Measurements from ENCODE around the gene TAOK3.

Gene TAOK3

GRCh38 chr12:118404876-118405521 is 32.3 kb upstream of the TAOK3 start:
- TF ChIP-seq CTCF (IDR thresholded peaks at IDR 0.05): peak; percentile 81
- H3K4me3 Mint-ChIP-seq: no peak overlapping the region
- H3K36me3 Mint-ChIP-seq (ENCODE audit: low read depth): peaks cover 71% of the 10 kb centered on the region
- H3K9me3 Mint-ChIP-seq: no peaks in the 10 kb centered on the region
- no peaks in the 10 kb centered on the region for H3K27me3 Mint-ChIP-seq (ENCODE audit: low read depth, poor library complexity)
- peaks cover 8% of the 10 kb centered on the region for H3K4me1 Mint-ChIP-seq
- peak; percentile 69 for DNase-seq
- H3K27ac Mint-ChIP-seq: no peak overlapping the region

GRCh38 chr12:118402251-118402650 is 29.5 kb upstream of the TAOK3 start:
- no peak for DNase-seq
- peaks cover 74% of the 10 kb centered on the region for H3K36me3 Mint-ChIP-seq (ENCODE audit: low read depth)
- no peak overlapping the region for H3K4me3 Mint-ChIP-seq
- no peaks in the 10 kb centered on the region for H3K9me3 Mint-ChIP-seq
- H3K27ac Mint-ChIP-seq: no peak overlapping the region
- peaks cover 8% of the 10 kb centered on the region for H3K4me1 Mint-ChIP-seq
- TF ChIP-seq CTCF (IDR thresholded peaks at IDR 0.05): no peak
- no peaks in the 10 kb centered on the region for H3K27me3 Mint-ChIP-seq (ENCODE audit: low read depth, poor library complexity)

GRCh38 chr12:118398940-118399339 is 26.2 kb upstream of the TAOK3 start:
- H3K9me3 Mint-ChIP-seq: no peaks in the 10 kb centered on the region
- no peaks in the 10 kb centered on the region for H3K27me3 Mint-ChIP-seq (ENCODE audit: low read depth, poor library complexity)
- H3K4me1 Mint-ChIP-seq: no peaks in the 10 kb centered on the region
- TF ChIP-seq CTCF (IDR thresholded peaks at IDR 0.05): no peak
- DNase-seq: no peak
- H3K36me3 Mint-ChIP-seq (ENCODE audit: low read depth): peaks cover 77% of the 10 kb centered on the region
- H3K4me3 Mint-ChIP-seq: no peak overlapping the region
- no peak overlapping the region for H3K27ac Mint-ChIP-seq

GRCh38 chr12:118398524-118398923 is 25.8 kb upstream of the TAOK3 start:
- H3K4me1 Mint-ChIP-seq: no peaks in the 10 kb centered on the region
- no peak for DNase-seq
- H3K9me3 Mint-ChIP-seq: no peaks in the 10 kb centered on the region
- no peak overlapping the region for H3K27ac Mint-ChIP-seq
- no peaks in the 10 kb centered on the region for H3K27me3 Mint-ChIP-seq (ENCODE audit: low read depth, poor library complexity)
- no peak for TF ChIP-seq CTCF (IDR thresholded peaks at IDR 0.05)
- no peak overlapping the region for H3K4me3 Mint-ChIP-seq
- H3K36me3 Mint-ChIP-seq (ENCODE audit: low read depth): peaks cover 77% of the 10 kb centered on the region

GRCh38 chr12:118397708-118398440 is 25.2 kb upstream of the TAOK3 start:
- no peak for TF ChIP-seq CTCF (IDR thresholded peaks at IDR 0.05)
- no peak overlapping the region for H3K4me3 Mint-ChIP-seq
- no peak overlapping the region for H3K27ac Mint-ChIP-seq
- no peak for DNase-seq
- no peaks in the 10 kb centered on the region for H3K9me3 Mint-ChIP-seq
- no peaks in the 10 kb centered on the region for H3K27me3 Mint-ChIP-seq (ENCODE audit: low read depth, poor library complexity)
- H3K4me1 Mint-ChIP-seq: no peaks in the 10 kb centered on the region
- peaks cover 77% of the 10 kb centered on the region for H3K36me3 Mint-ChIP-seq (ENCODE audit: low read depth)

DNA sequence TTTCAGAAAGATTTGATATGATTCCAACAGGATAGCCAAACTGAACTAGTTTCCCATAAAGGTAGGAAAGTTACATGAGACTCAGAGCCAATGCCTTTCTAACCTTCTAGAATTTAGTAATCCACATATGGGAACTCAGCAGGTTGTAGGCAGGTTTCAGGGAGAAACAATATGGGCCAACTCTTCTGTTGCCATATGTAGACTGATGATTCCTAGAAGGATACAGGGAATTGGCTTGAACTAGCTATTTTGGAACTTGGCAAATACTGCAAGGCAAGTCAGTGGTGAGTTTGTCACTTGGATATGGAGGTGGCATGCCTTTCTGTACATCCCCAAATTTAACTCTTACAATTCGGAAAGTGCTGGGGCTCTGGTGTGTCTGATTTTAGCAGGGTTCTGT is 19.1 kb upstream of the TAOK3 start:
- DNase-seq: no peak
- no peaks in the 10 kb centered on the region for H3K27me3 Mint-ChIP-seq (ENCODE audit: low read depth, poor library complexity)
- no peak for TF ChIP-seq CTCF (IDR thresholded peaks at IDR 0.05)
- no peaks in the 10 kb centered on the region for H3K4me1 Mint-ChIP-seq
- H3K4me3 Mint-ChIP-seq: no peak overlapping the region
- H3K27ac Mint-ChIP-seq: peak overlapping the region; percentile 49
- H3K9me3 Mint-ChIP-seq: no peaks in the 10 kb centered on the region
- H3K36me3 Mint-ChIP-seq (ENCODE audit: low read depth): peaks cover 82% of the 10 kb centered on the region
